ENCODE measurements around the gene TMEM258. TPM values are rescaled to one million over a fixed set of nuclear protein-coding genes. Genes with fewer than 3 reads are reported as not detected.

Gene TMEM258
- total RNA-seq, 1 donor from 2014 or later = 162 TPM

DNA sequence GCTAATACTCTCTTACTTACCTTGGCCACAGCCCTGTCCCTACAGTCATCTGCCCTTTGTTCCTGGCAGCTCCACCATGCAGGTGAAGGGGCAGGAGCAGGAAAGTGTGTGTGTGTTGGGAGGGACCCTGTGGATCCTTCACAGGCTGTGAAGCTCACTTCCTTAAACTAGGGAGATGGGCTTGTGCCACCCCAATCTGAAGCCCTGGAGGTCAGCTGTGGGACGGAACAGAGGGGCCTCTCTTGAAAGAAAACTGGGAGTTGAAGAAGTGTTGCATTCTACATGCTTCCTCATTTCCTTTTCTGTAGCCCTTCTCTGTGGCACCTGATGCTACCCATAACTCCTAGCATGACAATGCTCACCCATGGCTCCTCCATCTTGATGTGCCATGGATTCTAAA, 12.7 kb upstream of the TMEM258 start:
- H3K4me3 Mint-ChIP-seq = no peak overlapping the region
- peaks cover 42% of the 10 kb centered on the region for H3K36me3 Mint-ChIP-seq (ENCODE audit: low read depth)
- no peak overlapping the region for H3K27ac Mint-ChIP-seq (ENCODE audit: unreplicated experiment)
- no peaks in the 10 kb centered on the region for H3K4me1 Mint-ChIP-seq
- no peak for DNase-seq (ENCODE audit: low read depth, low spot score)
- no peaks in the 10 kb centered on the region for H3K9me3 Mint-ChIP-seq
- TF ChIP-seq, protein P1, sequence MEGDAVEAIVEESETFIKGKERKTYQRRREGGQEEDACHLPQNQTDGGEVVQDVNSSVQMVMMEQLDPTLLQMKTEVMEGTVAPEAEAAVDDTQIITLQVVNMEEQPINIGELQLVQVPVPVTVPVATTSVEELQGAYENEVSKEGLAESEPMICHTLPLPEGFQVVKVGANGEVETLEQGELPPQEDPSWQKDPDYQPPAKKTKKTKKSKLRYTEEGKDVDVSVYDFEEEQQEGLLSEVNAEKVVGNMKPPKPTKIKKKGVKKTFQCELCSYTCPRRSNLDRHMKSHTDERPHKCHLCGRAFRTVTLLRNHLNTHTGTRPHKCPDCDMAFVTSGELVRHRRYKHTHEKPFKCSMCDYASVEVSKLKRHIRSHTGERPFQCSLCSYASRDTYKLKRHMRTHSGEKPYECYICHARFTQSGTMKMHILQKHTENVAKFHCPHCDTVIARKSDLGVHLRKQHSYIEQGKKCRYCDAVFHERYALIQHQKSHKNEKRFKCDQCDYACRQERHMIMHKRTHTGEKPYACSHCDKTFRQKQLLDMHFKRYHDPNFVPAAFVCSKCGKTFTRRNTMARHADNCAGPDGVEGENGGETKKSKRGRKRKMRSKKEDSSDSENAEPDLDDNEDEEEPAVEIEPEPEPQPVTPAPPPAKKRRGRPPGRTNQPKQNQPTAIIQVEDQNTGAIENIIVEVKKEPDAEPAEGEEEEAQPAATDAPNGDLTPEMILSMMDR (conservative IDR thresholded peaks at IDR 0.05) = no peak
- H3K27me3 Mint-ChIP-seq (ENCODE audit: low read depth) = no peaks in the 10 kb centered on the region

DNA sequence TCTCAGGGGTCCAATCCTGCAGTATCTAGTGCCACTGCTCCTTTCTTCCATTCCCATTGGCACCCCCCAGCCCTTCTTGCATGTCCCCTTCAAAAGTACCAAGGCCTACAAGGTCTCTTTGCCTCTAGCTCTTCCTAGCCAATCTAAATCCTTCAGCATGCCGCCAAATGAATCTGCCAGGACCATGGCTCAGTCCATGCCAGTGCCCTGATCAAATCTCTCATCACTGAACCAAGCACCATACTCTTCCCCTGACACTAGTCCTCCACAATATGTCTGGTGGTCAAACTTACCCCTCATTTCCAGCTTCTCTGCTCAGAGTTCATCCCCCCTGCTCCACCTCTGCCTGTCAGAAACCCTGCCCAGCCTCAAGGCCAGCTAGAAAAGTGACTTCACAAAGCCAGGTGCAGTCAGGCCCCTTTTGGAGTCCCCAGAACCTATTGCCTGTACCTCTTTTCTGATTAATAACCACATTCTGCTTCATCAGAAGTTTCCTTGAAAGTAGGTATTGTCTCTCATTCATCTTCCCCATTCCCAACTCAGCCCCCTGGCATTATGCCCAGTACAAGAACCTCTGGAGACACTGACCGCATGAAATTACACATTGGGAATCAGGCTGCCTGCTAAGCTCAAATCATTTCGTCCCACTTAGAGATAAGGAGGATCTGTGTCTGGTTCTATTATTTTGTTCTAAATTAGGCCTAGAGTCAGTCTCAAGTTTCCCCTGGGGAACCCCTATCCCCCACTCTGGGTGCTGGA, 11.7 kb upstream of the TMEM258 start:
- Mint-ChIP-seq H3K36me3 (ENCODE audit: low read depth) (peaks cover 36% of the 10 kb centered on the region), H3K4me3 (peak overlapping the region; percentile 14), H3K9me3 (no peaks in the 10 kb centered on the region), H3K27ac (ENCODE audit: unreplicated experiment) (no peak overlapping the region), H3K4me1 (peaks cover 3% of the 10 kb centered on the region), H3K27me3 (ENCODE audit: low read depth) (no peaks in the 10 kb centered on the region)
- DNase-seq (ENCODE audit: low read depth, low spot score) = no peak
- TF ChIP-seq, protein P1 (conservative IDR thresholded peaks at IDR 0.05) = no peak

DNA sequence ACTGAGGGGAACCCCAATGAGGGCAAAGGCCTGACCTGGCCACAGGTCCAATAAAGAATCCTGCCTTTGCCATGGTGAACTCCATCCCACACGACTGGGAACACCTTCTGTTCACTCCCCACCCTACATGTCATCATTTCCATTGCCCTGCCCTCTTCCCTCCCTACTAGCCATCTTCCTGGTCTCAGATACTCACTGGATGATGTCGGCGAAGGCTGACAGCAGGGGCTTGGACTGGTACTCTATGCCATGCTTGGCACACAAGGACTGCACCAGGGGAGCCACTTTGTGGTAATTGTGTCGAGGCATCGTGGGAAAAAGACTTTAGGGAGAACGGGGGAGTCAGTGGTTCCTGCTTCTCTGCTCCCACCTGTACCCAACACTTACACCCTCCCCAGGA, 10.2 kb upstream of the TMEM258 start:
- no peak overlapping the region for H3K27ac Mint-ChIP-seq (ENCODE audit: unreplicated experiment)
- H3K27me3 Mint-ChIP-seq (ENCODE audit: low read depth) = no peaks in the 10 kb centered on the region
- DNase-seq (ENCODE audit: low read depth, low spot score) = no peak
- H3K36me3 Mint-ChIP-seq (ENCODE audit: low read depth) = peaks cover 28% of the 10 kb centered on the region
- TF ChIP-seq, protein P1 (conservative IDR thresholded peaks at IDR 0.05) = no peak
- H3K4me3 Mint-ChIP-seq = no peak overlapping the region
- H3K9me3 Mint-ChIP-seq = no peaks in the 10 kb centered on the region
- peaks cover 10% of the 10 kb centered on the region for H3K4me1 Mint-ChIP-seq

DNA sequence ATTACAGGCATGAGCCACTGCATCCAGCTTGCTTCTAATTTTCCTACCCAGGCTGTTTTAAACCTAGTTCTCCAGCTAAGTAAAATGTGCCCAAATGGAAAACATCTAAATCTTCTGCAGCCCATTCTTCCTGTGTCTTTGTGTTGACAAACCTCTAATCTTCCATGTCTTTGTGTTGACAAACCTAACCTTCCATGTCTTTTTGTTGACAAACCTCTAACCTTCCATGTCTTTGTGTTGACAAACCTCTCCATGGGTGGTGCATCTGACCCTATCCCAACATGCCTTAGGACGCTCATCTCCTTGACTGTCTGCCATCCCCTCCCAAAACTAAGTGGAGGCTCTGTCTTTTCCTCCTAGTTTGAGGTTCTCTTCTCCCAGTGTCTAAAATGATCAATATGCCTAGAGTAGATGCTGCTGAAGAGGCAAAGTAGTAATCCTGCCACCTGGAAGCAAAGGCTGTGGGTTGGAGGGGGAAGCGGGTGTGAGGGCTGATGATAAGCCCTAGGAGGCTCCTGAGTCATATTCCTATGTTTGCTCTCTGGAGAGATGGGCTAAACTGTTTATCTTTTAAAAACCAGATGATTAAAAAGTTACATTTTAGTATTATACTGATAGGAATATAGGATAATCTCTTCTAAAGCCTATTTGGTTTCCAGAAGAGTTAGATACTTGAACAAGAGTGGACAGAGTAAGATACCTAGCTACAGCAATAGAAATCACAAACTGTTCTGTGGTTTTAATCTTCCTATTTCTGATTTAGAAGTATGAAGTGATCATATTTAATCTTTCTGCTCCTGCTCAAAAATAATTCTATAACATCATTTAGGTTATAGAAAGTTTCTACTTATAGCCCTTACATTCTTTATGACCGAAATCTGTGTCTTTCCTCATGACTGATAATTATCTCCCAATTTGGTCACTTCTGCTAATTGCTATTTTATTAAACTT, 8.2 kb upstream of the TMEM258 start:
- Mint-ChIP-seq H3K27ac (ENCODE audit: unreplicated experiment) (no peak overlapping the region), H3K9me3 (no peaks in the 10 kb centered on the region), H3K27me3 (ENCODE audit: low read depth) (no peaks in the 10 kb centered on the region), H3K4me3 (peak overlapping the region; percentile 16), H3K4me1 (peaks cover 16% of the 10 kb centered on the region), H3K36me3 (ENCODE audit: low read depth) (peaks cover 23% of the 10 kb centered on the region)
- TF ChIP-seq, protein P1 (conservative IDR thresholded peaks at IDR 0.05) = no peak
- DNase-seq (ENCODE audit: low read depth, low spot score) = no peak

DNA sequence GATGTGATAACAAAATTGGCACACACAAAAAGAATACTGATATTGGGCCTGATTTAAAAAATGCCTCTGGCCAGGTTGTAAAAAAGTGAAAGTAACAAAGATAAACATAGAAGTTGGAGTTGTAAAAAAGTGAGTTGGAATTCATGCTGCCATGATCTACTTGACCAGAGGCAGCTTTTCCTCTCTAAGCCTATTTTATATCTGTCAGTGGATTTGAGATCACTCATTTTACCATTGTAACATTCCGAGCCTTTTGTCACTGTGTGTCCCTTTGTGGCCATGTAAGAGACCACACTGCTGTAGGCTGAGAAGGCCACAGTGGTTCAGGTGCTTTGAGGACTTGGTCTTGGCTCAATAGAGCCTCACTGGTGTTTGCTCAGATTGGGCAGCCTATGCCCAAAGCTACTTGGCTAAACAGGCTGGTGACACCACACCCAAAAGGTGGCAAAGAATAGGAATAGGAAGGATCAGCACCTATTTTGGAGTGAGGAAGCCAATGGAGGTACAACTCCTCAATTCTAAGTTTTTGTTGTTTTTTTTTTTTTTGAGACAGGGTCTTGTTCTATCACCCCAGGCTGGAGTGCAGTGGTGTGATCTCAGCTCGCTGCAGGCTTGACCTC, 7.4 kb upstream of the TMEM258 start:
- TF ChIP-seq, protein P1 (conservative IDR thresholded peaks at IDR 0.05) = no peak
- no peak overlapping the region for H3K4me3 Mint-ChIP-seq

More for the DNA sequence above, 7.4 kb upstream of the TMEM258 start:
- H3K27me3 Mint-ChIP-seq (ENCODE audit: low read depth) = no peaks in the 10 kb centered on the region
- peaks cover 24% of the 10 kb centered on the region for H3K36me3 Mint-ChIP-seq (ENCODE audit: low read depth)
- H3K9me3 Mint-ChIP-seq = no peaks in the 10 kb centered on the region
- peaks cover 22% of the 10 kb centered on the region for H3K4me1 Mint-ChIP-seq
- H3K27ac Mint-ChIP-seq (ENCODE audit: unreplicated experiment) = no peak overlapping the region
- no peak for DNase-seq (ENCODE audit: low read depth, low spot score)
